ENCODE data around the gene JAKMIP2.

DNA sequence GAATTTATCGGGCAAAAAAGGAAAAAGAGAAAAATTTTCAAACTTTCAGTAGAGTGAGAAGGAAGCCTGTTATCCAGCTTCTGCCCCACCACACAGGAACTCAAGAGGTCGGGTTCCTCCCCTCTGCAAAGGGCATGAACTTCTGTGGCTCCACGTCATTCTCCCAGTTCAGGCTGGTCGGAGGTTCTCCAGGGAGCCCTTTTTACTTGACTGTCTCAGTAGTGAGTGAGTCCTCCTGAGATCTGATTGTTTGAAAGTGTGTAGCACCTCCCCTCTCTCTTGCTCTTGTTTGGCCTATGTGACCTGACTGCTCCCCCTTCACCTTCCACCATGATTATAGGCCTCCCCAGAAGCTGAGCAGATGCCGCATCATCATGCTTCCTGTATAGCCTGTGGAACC, 39.2 kb upstream of the JAKMIP2 start:
- TF ChIP-seq POLR2A (IDR thresholded peaks at IDR 0.05) (no peak), CTCF (IDR thresholded peaks at IDR 0.05) (no peak)
